HG02623 (cell line): Measurements from ENCODE around the gene ZNF614.
"Not testable (repeated sequence)": the region's sequence is repeated elsewhere in the genome, so short reads cannot be mapped to it uniquely, and the experiment has no call there.

Experiments
- ATAC-seq: cut with Tn5 transposase; IDR thresholded peaks from one replicate; pipeline ENCODE4 v1.9.1; 2021; ENCODE audit warnings: moderate library complexity; ENCODE audit not compliant: unreplicated experiment

Gene ZNF614

GRCh38 chr19:51993422-51993821 is 34.8 kb downstream of the ZNF614 start:
- ATAC-seq = no peak

- ATAC-seq = peak; percentile 77
Observed at GRCh38 chr19:51986309-51987291, 41.6 kb downstream of the ZNF614 start, which contains the start of gene ZNF350. Gene ZNF350, minus strand, starts transcription at chr19:51986840. Its CDS starts 12,480 bp downstream, at chr19:51974360.

GRCh38 chr19:51983361-51983760 is 44.8 kb downstream of the ZNF614 start:
- no peak for ATAC-seq

GRCh38 chr19:51980926-51981325 is 47.3 kb downstream of the ZNF614 start:
- ATAC-seq = not testable (repeated sequence)

- no peak for ATAC-seq
Observed at GRCh38 chr19:51980116-51980736, 48.0 kb downstream of the ZNF614 start.

- no peak for ATAC-seq
Observed at GRCh38 chr19:51978882-51979281, 49.3 kb downstream of the ZNF614 start.

- no peak for ATAC-seq
Observed at GRCh38 chr19:51977346-51977745, 50.8 kb downstream of the ZNF614 start.

GRCh38 chr19:51976852-51977251 is 51.3 kb downstream of the ZNF614 start:
- no peak for ATAC-seq

- not testable (repeated sequence) for ATAC-seq
Observed at GRCh38 chr19:51975787-51976186, 52.4 kb downstream of the ZNF614 start.

- ATAC-seq = no peak
Observed at GRCh38 chr19:51971624-51972023, 56.6 kb downstream of the ZNF614 start.

GRCh38 chr19:51970718-51971117 is 57.5 kb downstream of the ZNF614 start:
- ATAC-seq = no peak

- no peak for ATAC-seq
Observed at GRCh38 chr19:51965583-51965982, 62.6 kb downstream of the ZNF614 start.
